ENCODE data around the gene SCN9A.
"Not testable (repeated sequence)": the region's sequence is repeated elsewhere in the genome, so short reads cannot be mapped to it uniquely, and the experiment has no call there.

Gene SCN9A

DNA sequence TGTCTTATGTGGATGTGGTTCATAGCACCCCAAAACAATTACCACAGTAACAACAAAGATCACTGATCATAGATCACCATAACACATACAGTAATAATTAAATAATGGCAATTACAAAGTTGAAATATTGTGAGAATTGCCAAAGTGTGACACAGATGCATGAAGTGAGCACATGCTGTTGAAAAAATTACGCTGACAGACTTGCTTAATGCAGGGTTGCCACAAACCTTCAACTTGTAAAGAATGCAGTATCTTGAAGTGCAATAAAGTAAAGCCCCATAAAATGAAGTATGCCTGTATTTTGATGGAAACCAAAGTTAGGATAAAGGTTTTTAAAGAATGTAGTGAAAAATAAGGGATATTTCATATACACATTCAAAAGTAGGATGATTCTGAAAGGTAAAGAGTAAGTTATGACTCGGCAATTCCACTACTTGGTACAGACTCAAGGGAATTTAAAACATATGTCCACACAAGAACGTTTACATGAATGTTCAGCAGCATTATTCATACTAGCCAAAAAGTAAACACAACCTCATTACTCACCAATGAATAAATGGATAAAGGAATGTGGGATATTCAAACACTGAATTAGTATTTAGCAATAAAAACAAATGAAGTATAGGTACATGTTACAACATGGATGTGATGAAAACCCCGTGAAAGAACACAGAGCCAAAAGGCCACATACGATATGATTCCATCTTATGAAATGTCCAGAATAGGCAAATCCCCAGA lies 61.6 kb downstream of the SCN9A start:
- DNase-seq (ENCODE audit: low spot score), result no peak
- TF ChIP-seq CTCF (IDR thresholded peaks at IDR 0.05; ENCODE audit: extremely low read depth, missing control alignments), result no peak

- not testable (repeated sequence) for DNase-seq (ENCODE audit: low spot score)
Observed at GRCh38 chr2:166312863-166313262, 62.9 kb downstream of the SCN9A start.

DNA sequence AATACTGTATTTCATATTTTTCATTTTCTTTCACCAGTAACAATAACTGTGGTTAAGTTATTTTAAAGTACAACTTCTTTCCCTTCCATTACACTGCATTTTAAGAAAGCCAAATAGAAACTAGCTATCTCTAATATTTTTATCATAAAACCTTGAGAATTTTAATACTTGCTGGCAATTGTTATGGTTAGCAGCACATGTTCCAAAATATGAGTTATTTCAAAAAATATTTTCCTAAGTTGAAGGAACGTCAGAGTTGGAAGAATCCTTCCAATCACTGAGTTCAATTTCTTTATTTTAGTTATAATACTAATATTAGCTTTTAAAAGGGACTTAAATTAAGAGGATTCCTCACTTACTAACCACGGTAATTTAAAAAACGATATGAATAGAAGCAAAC lies 68.4 kb downstream of the SCN9A start:
- no peak for DNase-seq (ENCODE audit: low spot score)
- no peak for TF ChIP-seq CTCF (IDR thresholded peaks at IDR 0.05; ENCODE audit: extremely low read depth, missing control alignments)

DNA sequence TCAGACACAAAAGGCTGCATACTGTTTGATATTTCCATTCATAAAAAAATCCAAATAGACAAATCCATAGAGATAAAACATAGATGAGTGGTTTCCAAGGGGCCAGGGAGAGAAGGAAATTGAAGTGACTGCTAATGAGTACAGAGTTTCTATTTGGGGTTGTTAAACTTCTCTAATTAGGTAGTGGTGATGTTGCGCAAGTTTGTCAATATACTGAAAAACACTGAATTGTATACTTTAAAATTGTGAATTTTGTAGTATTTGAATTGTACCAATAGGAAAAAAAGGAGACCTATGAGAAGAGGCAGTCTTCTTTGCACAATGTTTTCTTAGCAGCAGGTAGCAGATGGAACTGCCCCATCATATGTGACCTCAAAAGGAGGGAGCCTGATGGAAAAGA lies 71.1 kb downstream of the SCN9A start:
- no peak for DNase-seq (ENCODE audit: low spot score)
- no peak for TF ChIP-seq CTCF (IDR thresholded peaks at IDR 0.05; ENCODE audit: extremely low read depth, missing control alignments)

DNA sequence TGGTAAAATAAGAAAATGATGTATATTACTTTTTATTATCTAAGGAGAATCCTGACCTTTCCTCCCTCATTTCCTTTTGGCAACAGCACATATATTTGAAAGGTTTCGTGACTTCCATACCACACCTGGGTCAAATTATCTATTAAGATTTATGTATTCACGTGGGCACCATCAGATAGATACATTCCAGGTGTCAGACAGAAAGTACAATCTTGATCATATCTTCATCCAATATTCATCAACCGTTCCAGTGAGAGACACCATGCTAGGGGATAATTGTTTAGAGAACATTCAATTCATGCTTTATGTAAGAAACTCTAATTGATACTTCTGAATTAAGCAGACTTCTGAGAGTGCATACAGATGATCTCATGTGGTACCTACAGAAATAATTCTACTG lies 73.7 kb downstream of the SCN9A start:
- DNase-seq (ENCODE audit: low spot score), result no peak
- TF ChIP-seq CTCF (IDR thresholded peaks at IDR 0.05; ENCODE audit: extremely low read depth, missing control alignments), result no peak

- no peak for TF ChIP-seq CTCF (IDR thresholded peaks at IDR 0.05; ENCODE audit: extremely low read depth, missing control alignments)
- no peak for DNase-seq (ENCODE audit: low spot score)
Observed at GRCh38 chr2:166297951-166298350, 77.8 kb downstream of the SCN9A start.

DNA sequence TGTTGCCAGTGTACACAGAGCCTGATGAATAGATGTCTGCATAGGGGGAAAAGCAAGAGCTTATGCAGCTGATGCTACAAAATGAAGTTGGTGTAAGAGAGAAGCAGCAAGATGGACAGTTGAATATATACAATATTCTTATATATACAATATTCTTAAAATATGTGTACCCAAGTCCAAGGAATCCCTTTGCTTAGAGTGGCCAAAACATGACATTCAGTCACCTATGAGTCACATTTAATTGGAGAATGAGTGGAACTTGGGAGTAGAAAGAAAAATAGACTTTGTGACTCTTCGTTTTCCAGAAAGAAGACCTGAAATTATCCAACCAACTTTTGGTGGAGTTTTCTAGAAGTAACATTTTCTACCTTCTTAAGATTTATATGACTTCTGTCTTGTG lies 81.8 kb downstream of the SCN9A start:
- DNase-seq (ENCODE audit: low spot score), result no peak
- TF ChIP-seq CTCF (IDR thresholded peaks at IDR 0.05; ENCODE audit: extremely low read depth, missing control alignments), result no peak

DNA sequence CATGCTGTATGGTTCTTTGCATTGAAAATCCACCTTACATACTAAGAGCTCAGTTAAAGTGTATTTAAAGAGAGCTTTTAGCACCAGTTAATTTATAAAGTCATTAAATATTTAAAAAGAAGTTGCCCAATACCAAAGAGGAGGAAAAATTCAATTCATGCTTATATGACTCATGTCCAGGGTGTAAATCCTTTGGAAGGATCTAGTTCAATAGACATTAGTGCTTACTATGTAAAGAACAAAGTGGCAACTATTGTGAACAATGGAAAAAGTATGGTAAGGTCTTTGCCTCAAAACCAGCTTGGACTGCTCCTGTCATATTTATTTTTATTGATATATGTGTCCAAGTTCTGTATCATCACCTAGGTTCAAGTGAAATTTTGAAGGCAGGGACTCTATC lies 90.5 kb downstream of the SCN9A start:
- no peak for DNase-seq (ENCODE audit: low spot score)
- TF ChIP-seq CTCF (IDR thresholded peaks at IDR 0.05; ENCODE audit: extremely low read depth, missing control alignments), result no peak
